ENCODE results near the gene EHF. TPM values are rescaled to one million over a fixed set of nuclear protein-coding genes. Genes with fewer than 3 reads are reported as not detected.
"Not testable (repeated sequence)": the region's sequence is repeated elsewhere in the genome, so short reads cannot be mapped to it uniquely, and the experiment has no call there.

The EHF gene
- total RNA-seq, 1 donor from 2014 or later: 1.2 TPM

GRCh38 chr11:34588023-34588422 lies 32.9 kb upstream of the EHF start:
- TF ChIP-seq, protein P1, sequence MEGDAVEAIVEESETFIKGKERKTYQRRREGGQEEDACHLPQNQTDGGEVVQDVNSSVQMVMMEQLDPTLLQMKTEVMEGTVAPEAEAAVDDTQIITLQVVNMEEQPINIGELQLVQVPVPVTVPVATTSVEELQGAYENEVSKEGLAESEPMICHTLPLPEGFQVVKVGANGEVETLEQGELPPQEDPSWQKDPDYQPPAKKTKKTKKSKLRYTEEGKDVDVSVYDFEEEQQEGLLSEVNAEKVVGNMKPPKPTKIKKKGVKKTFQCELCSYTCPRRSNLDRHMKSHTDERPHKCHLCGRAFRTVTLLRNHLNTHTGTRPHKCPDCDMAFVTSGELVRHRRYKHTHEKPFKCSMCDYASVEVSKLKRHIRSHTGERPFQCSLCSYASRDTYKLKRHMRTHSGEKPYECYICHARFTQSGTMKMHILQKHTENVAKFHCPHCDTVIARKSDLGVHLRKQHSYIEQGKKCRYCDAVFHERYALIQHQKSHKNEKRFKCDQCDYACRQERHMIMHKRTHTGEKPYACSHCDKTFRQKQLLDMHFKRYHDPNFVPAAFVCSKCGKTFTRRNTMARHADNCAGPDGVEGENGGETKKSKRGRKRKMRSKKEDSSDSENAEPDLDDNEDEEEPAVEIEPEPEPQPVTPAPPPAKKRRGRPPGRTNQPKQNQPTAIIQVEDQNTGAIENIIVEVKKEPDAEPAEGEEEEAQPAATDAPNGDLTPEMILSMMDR (IDR thresholded peaks at IDR 0.05; ENCODE audit: unreplicated experiment): no peak
- Mint-ChIP-seq H3K9me3 (peaks cover 8% of the 10 kb centered on the region), H3K4me3 (no peak overlapping the region), H3K36me3 (peaks cover 2% of the 10 kb centered on the region), H3K27me3 (ENCODE audit: low read depth) (peaks cover 22% of the 10 kb centered on the region), H3K4me1 (peaks cover 16% of the 10 kb centered on the region), H3K27ac (no peak overlapping the region)
- DNase-seq (ENCODE audit: low spot score in 2 of 2, unreplicated experiment in 2 of 2): no peak

GRCh38 chr11:34588701-34589100 lies 32.2 kb upstream of the EHF start:
- Mint-ChIP-seq H3K4me1 (peaks cover 16% of the 10 kb centered on the region), H3K9me3 (peaks cover 15% of the 10 kb centered on the region), H3K27ac (no peak overlapping the region), H3K27me3 (ENCODE audit: low read depth) (peaks cover 25% of the 10 kb centered on the region), H3K4me3 (no peak overlapping the region), H3K36me3 (peaks cover 6% of the 10 kb centered on the region)
- DNase-seq (ENCODE audit: low spot score in 2 of 2, unreplicated experiment in 2 of 2): no peak
- TF ChIP-seq, protein P1 (IDR thresholded peaks at IDR 0.05; ENCODE audit: unreplicated experiment): no peak

DNA sequence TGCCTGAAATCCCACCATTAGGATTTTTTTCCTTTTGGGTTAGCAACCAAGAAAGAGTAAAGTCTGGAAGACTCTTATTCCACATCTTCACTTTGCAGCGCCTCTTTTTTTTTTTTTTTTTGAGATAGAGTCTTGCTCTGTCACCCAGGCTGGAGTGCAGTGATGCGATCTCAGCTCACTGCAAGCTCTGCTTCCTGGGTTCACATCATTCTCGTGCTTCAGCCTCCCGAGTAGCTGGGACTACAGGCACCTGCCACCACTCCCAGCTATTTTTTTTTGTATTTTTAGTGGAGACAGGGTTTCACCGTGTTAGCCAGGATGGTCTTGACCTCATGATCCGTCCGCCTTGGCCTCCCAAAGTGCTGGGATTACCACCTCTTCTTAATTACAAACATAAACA lies 31.7 kb upstream of the EHF start:
- peaks cover 20% of the 10 kb centered on the region for H3K9me3 Mint-ChIP-seq
- not testable (repeated sequence) for H3K27ac Mint-ChIP-seq; DNase-seq (ENCODE audit: low spot score in 2 of 2, unreplicated experiment in 2 of 2); H3K4me3 Mint-ChIP-seq; H3K36me3 Mint-ChIP-seq
- peaks cover 27% of the 10 kb centered on the region for H3K27me3 Mint-ChIP-seq (ENCODE audit: low read depth)
- H3K4me1 Mint-ChIP-seq: peaks cover 16% of the 10 kb centered on the region

DNA sequence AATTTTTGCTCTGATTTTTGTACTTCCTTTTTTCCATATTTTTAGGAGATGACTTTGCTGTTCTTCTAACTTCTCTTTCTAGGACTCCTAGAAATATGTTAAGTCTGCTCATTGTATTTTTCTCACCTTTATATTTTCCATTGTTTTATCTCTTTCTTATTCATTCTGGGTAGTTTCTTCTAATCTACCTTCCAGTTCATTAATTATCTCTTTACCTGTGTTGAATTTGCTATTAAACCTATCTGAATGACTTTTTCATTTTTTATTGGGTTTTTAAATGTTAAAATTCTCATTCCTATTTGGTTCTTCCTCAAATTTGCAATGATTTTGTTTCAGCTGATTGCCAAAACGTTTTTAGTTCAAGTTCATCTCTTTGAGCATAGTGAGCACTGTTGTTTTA lies 27.8 kb upstream of the EHF start:
- H3K36me3 Mint-ChIP-seq: peaks cover 9% of the 10 kb centered on the region
- no peak for DNase-seq (ENCODE audit: low spot score in 2 of 2, unreplicated experiment in 2 of 2)
- peaks cover 31% of the 10 kb centered on the region for H3K9me3 Mint-ChIP-seq
- TF ChIP-seq, protein P1 (IDR thresholded peaks at IDR 0.05; ENCODE audit: unreplicated experiment): no peak
- H3K27me3 Mint-ChIP-seq (ENCODE audit: low read depth): peaks cover 27% of the 10 kb centered on the region
- no peak overlapping the region for H3K4me3 Mint-ChIP-seq
- H3K27ac Mint-ChIP-seq: no peak overlapping the region
- H3K4me1 Mint-ChIP-seq: no peaks in the 10 kb centered on the region

DNA sequence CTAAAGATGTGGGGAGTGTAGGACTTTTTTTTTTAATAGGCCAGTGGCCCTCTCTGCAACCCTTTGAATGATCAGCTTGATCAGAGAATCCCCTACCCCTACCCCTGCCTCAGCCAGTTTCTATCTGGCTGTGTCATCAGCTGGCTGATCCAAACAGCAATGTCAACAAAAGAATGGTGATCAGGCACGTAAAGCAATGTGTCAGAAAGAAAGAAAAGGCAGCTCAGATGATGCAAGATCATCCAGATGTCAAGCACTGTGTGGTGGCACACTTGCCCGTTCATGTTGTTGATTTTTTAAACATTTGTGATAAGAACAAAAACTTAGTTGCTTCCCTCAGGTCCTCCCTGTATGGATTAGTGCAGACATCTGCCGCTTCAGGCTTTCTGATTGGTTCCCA lies 26.3 kb upstream of the EHF start:
- TF ChIP-seq, protein P1 (IDR thresholded peaks at IDR 0.05; ENCODE audit: unreplicated experiment): no peak
- Mint-ChIP-seq H3K27me3 (ENCODE audit: low read depth) (peaks cover 23% of the 10 kb centered on the region), H3K27ac (no peak overlapping the region), H3K36me3 (peaks cover 9% of the 10 kb centered on the region), H3K9me3 (peaks cover 31% of the 10 kb centered on the region), H3K4me1 (peaks cover 5% of the 10 kb centered on the region), H3K4me3 (no peak overlapping the region)
- no peak for DNase-seq (ENCODE audit: low spot score in 2 of 2, unreplicated experiment in 2 of 2)

DNA sequence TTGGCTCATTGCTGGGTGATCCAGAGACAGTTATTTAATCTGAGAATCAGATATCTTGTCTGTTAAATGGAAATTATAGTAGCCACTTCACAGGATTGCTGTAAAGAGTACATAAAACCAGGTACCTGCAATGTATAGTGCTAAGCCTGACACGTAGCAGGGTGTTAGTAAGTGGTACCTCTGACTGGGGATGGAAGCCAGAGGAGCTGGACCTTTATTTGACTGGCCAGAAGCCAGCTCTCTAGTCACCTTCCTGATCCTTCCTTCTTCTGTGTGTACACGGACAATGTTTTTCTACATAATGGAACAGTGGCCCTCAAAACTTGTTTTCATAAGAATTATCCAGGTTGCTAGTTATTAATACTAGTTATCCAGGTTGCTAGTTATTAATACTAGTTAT lies 25.5 kb upstream of the EHF start:
- peaks cover 13% of the 10 kb centered on the region for H3K4me1 Mint-ChIP-seq
- H3K9me3 Mint-ChIP-seq: peaks cover 31% of the 10 kb centered on the region
- no peak overlapping the region for H3K4me3 Mint-ChIP-seq
- peaks cover 15% of the 10 kb centered on the region for H3K27me3 Mint-ChIP-seq (ENCODE audit: low read depth)
- no peak for DNase-seq (ENCODE audit: low spot score in 2 of 2, unreplicated experiment in 2 of 2)
- no peak overlapping the region for H3K27ac Mint-ChIP-seq
- TF ChIP-seq, protein P1 (IDR thresholded peaks at IDR 0.05; ENCODE audit: unreplicated experiment): no peak
- H3K36me3 Mint-ChIP-seq: peaks cover 9% of the 10 kb centered on the region

Measured in mesothelial cell of epicardium (in vitro differentiated cells).